Inflammatory macrophage (primary cell): Measurements from ENCODE around the gene FANCI.

ENCODE experiments used
- DNase-seq, 2 donors: peaks; one replicate each; pipeline ENCODE4 v3.0.0-alpha.2; 2020 to 2022

Gene FANCI

DNA sequence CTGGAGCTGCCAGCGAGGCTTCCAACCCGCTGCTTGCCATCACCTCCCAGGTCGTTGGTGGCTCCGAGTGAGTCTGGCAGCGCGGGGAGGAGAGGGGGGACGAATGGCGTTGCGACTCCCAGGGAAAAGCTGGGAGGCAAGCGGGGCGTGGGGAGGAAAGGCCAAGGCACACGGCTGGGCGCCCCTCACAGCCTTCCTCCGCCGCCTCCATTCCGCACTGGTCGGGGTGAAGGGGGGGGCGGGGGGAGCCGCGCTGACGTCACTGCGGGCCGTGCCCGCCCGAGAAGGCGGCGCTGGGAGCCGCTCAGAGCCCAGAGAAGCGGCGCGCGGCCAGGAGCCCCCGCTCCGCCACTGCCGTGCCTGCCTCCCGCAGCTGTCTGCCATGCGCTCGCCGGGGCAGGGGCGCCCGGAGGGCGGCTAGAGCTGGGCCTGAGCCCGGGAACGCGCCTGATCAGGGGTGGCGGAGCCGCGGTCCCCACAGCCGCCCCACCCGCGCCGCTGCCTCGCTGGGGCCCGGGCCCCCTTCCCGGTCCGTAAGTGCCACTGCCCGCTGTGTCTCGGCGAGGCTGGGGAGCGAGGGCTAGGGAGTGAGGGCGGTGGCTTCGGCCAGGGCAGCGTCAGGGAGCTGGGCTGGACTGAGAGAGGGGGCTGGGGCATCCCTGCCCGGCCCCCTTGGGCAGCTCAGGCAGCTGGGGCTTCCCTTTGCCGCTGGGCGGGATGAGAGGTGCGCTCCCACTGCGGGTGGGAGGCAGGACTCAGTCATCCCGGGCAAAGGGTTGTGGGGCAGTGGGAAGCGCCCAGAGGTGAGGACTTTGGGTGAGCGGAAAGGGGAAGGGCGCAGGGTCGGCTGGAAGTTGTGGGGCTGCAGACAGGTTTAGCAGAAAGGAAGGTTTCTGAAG is 118.7 kb downstream of the FANCI start:
- no peak for DNase-seq

DNA sequence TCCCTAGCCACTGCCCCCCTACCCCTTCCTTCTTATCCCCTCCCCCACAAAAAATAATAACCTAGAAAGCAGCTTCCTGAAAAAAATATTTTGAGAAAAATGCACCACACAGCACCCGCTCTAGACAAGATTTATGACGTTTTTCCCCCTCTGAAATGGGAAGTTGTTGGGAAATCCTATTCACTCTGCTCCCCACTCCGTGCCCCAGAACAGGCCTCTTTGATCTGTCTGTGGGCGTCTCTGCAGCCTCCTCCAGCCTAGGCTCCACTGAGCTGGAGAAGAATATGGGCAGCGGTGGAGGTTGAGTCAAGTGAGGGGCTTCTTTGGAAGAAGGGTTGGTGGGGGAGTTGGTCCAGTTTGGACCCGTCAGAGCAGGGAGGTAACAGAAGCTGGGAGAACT is 119.4 kb downstream of the FANCI start:
- peak; percentile 62 to 77 for DNase-seq

DNA sequence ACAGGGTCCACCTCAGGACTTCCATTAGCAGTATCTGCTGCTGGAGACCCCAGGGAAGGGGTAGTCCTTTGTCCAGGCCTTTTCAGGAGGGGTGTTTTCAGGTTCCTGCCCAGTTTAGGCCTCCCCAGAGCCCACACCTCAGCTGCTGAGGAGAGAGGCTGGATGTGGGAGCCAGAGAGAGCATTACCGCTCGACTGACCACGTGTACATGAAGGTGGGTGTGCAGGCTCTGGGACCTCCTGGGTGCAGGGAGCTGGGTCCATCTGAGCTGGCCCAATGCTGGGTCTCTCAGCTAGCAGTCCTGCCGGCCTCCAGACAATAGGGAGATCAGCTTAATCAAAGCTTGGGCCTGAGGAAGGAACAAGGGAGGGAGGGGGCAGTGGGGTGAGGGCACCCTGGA is 120.0 kb downstream of the FANCI start:
- no peak for DNase-seq

DNA sequence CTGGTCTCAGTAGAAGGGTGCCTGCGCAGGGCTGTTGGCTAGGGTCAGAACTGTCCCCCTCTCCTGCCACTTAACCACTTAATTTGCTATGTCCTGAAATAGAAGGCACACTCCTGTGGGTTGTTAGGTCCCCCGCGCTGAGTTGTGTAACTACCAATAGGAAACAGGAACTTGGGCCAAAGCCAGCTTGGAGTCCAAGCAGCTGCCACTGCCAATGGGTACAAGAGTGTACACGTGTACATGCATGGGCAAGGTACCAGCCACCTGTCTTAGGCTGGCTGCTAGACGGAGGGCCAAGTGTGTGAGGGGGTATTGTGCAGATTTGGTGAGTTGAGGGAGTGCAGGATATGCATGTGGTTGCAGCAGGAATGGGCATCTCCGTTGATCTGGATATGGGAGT is 120.6 kb downstream of the FANCI start:
- peak; percentile 79 to 84 for DNase-seq

DNA sequence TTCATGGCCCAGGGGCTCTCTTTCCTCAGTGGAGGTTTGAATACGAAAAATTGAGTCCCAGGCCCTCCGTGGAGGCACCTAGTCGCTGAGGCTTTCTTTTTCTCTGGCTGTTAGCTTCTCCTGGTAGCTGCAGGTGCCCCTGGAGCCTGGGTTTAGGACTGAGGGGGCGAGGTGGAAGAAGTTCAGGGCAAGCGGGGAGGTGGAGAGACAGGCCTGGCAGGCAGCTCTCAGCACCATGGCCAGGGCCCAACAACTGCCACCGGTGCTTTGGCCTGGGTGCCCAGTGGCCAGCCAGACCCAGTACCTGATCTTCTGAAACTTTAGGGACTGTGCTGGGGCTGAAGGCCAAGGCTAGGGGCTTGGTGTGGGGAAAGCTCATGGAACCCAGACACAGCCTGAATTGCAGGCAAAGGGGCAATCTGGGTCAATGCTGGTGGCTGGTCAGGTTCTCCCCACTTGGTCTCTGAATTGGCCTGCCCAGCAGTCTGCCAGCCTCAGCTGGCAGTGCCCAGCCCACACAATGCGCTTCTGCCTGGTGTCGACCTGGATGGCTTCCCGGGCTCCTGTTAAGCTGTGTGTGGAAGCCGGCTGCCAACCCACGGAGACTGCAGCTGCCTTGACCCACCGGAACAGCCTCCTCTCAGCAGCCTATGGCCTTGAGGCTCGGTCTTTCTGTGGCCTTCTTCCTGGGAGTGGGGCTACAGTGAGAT is 121.1 kb downstream of the FANCI start:
- DNase-seq = no peak

DNA sequence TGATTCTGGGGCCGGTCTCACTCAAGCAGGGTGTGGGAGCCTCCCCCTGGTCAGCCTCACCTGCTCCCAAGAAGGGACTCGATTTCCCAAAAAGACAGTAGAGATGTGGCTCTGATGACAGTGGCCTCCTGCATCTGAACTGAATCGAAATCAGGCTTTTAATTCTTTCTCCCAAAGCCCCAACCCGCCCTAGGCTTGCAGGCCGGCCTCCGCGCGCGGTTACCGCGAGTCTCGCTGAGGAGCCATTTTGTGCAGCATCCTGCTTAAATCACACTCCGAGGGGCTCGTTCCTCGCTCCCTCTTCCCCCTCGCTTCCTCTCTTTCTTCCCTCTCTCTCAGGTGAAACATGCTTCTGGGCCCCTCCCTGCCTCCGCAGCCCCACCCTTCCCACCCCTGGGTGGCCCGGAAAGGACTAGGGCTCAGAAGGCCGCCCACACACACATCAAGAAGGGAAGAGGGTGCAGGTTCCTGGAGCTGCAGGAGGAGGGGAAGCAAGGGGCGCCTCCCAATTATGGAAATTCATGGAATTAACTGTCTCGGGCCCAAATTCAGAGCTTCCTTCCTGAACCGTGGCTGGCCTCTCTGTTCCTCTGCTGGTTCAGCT is 121.8 kb downstream of the FANCI start:
- no peak for DNase-seq
